Measurements from ENCODE around the gene INSIG2. TPM values are rescaled to one million over a fixed set of nuclear protein-coding genes. Genes with fewer than 3 reads are reported as not detected.

Gene INSIG2
- polyA plus RNA-seq, 1 of the 3 experiments (the other 2 are of a cell fraction): 8.7 TPM

DNA sequence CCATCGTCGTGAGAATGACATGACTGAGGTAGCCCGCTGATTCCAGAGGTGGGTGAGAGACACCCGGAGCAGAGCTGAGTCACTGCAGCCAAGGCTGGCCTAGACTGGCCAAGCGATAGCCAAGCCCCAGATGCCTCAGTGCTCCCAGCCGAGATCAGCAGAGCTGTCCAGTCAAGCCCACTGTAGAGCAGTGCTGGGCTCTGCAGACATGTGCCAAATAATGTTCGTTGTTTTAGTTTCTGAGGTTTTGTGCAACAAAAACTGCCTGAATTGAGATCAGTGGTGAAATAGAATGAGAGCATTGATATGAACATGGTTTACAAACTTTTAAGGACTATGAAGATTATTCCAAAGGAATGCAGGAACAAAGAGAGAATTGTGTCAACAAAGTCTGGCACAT lies 42.1 kb downstream of the INSIG2 start:
- Histone ChIP-seq H2AFZ (ENCODE audit: low read depth) (no peak overlapping the region), H3K9ac (no peak overlapping the region), H3K4me2 (no peak overlapping the region), H3K27me3 (ENCODE audit: insufficient read depth) (no peaks in the 10 kb centered on the region), H3K36me3 (replicated peaks in 1 of 2; ENCODE audit: control insufficient read depth in 1 of 2, insufficient read depth in 2 of 2, low read length in 1 of 2) (no peaks in the 10 kb centered on the region), H3K4me3 (ENCODE audit: low read depth in 2 of 2, low read length in 1 of 2) (no peak overlapping the region), H4K20me1 (ENCODE audit: insufficient read depth) (no peaks in the 10 kb centered on the region), H3F3A (replicated peaks; ENCODE audit: insufficient read depth) (no peaks in the 10 kb centered on the region), H3K79me2 (ENCODE audit: insufficient read depth) (no peaks in the 10 kb centered on the region), H3K4me1 (ENCODE audit: control insufficient read depth in 1 of 2, insufficient read depth in 2 of 2, low read depth in 1 of 2, low read length in 1 of 2) (no peaks in the 10 kb centered on the region), H3K9me2 (no peaks in the 10 kb centered on the region), H3K9me3 (no peaks in the 10 kb centered on the region), H3K27ac (ENCODE audit: low read depth in 2 of 2, low read length in 1 of 2) (no peak overlapping the region)
- ChIA-PET POLR2A (no interaction called here), CTCF (no interaction called here)
- 54% methylated on average over 7 of the region's 7 CpGs for WGBS (ENCODE audit: low lambda C conversion rate)
- TF ChIP-seq MXI1 (IDR thresholded peaks at IDR 0.05; ENCODE audit: low read depth, low read length) (no peak), TCF12 (IDR thresholded peaks at IDR 0.05) (no peak), MAX (IDR thresholded peaks at IDR 0.05; ENCODE audit: low read depth) (no peak), TAF1 (IDR thresholded peaks at IDR 0.05; ENCODE audit: borderline replicate concordance, low read depth, low read length) (no peak), TEAD4 (IDR thresholded peaks at IDR 0.05; ENCODE audit: borderline replicate concordance, insufficient read depth) (no peak), RCOR1 (IDR thresholded peaks at IDR 0.05; ENCODE audit: low read length) (no peak), FOSL2 (IDR thresholded peaks at IDR 0.05; ENCODE audit: borderline replicate concordance, low read depth) (no peak), GATA2 (CRISPR knock-in tag; IDR thresholded peaks at IDR 0.05) (no peak), ELF1 (IDR thresholded peaks at IDR 0.05) (no peak)
- TF ChIP-seq, protein P1, sequence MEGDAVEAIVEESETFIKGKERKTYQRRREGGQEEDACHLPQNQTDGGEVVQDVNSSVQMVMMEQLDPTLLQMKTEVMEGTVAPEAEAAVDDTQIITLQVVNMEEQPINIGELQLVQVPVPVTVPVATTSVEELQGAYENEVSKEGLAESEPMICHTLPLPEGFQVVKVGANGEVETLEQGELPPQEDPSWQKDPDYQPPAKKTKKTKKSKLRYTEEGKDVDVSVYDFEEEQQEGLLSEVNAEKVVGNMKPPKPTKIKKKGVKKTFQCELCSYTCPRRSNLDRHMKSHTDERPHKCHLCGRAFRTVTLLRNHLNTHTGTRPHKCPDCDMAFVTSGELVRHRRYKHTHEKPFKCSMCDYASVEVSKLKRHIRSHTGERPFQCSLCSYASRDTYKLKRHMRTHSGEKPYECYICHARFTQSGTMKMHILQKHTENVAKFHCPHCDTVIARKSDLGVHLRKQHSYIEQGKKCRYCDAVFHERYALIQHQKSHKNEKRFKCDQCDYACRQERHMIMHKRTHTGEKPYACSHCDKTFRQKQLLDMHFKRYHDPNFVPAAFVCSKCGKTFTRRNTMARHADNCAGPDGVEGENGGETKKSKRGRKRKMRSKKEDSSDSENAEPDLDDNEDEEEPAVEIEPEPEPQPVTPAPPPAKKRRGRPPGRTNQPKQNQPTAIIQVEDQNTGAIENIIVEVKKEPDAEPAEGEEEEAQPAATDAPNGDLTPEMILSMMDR (IDR thresholded peaks at IDR 0.05): no peak
- no peak for DNase-seq

DNA sequence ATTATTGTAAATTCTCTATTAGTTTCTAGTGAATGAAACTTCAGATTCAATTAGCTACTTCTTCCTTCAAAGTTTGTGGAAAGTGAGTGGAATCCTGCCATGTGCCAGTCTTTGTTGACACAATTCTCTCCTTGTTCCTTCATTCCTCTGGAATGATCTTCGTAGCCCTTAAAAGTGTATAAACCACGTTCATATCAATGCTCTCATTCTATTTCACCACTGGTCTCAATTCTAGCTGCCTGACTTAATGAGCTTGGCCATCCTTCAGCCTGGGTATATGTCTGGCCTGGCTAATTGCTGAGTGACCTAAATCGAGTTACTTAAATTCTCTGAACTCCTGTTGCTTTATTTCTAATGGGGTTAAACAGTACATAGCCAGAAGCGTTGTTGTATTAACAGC lies 43.5 kb downstream of the INSIG2 start:
- TF ChIP-seq POLR2AphosphoS5 (IDR thresholded peaks at IDR 0.05; ENCODE audit: low read depth, low read length): no peak
- no peak for TF ChIP-seq YY1 (IDR thresholded peaks at IDR 0.05; ENCODE audit: low read depth)
- TF ChIP-seq, protein P2, sequence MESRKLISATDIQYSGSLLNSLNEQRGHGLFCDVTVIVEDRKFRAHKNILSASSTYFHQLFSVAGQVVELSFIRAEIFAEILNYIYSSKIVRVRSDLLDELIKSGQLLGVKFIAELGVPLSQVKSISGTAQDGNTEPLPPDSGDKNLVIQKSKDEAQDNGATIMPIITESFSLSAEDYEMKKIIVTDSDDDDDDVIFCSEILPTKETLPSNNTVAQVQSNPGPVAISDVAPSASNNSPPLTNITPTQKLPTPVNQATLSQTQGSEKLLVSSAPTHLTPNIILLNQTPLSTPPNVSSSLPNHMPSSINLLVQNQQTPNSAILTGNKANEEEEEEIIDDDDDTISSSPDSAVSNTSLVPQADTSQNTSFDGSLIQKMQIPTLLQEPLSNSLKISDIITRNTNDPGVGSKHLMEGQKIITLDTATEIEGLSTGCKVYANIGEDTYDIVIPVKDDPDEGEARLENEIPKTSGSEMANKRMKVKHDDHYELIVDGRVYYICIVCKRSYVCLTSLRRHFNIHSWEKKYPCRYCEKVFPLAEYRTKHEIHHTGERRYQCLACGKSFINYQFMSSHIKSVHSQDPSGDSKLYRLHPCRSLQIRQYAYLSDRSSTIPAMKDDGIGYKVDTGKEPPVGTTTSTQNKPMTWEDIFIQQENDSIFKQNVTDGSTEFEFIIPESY (IDR thresholded peaks at IDR 0.05; ENCODE audit: borderline replicate concordance, low read depth): no peak
- TF ChIP-seq MXI1 (IDR thresholded peaks at IDR 0.05; ENCODE audit: low read depth, low read length): no peak
- no peak for TF ChIP-seq TAF1 (IDR thresholded peaks at IDR 0.05; ENCODE audit: borderline replicate concordance, low read depth, low read length)
- TF ChIP-seq, protein P3, sequence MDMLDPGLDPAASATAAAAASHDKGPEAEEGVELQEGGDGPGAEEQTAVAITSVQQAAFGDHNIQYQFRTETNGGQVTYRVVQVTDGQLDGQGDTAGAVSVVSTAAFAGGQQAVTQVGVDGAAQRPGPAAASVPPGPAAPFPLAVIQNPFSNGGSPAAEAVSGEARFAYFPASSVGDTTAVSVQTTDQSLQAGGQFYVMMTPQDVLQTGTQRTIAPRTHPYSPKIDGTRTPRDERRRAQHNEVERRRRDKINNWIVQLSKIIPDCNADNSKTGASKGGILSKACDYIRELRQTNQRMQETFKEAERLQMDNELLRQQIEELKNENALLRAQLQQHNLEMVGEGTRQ (IDR thresholded peaks at IDR 0.05; ENCODE audit: borderline replicate concordance, low read depth, low read length): no peak
- no peak for TF ChIP-seq FOXM1 (IDR thresholded peaks at IDR 0.05; ENCODE audit: low read depth)
- no peak for TF ChIP-seq MEF2A (IDR thresholded peaks at IDR 0.05; ENCODE audit: borderline replicate concordance, low read depth)
- no peak for TF ChIP-seq NRF1 (IDR thresholded peaks at IDR 0.05; ENCODE audit: low read depth, low read length)
- no peak for TF ChIP-seq SMC3 (IDR thresholded peaks at IDR 0.05; ENCODE audit: low read depth, low read length)
- 21% methylated on average over 4 of the region's 4 CpGs for WGBS (ENCODE audit: low lambda C conversion rate)
- POLR2A ChIA-PET: no interaction called here
- CTCF ChIA-PET: no interaction called here
- no peaks in the 10 kb centered on the region for H3K9me2 ChIP-seq
- no peaks in the 10 kb centered on the region for H3K36me3 ChIP-seq (replicated peaks in 1 of 2; ENCODE audit: control insufficient read depth in 1 of 2, insufficient read depth in 2 of 2, low read length in 1 of 2)
- H3K9me3 ChIP-seq: no peaks in the 10 kb centered on the region
- no peak for DNase-seq
- H2AFZ ChIP-seq (ENCODE audit: low read depth): no peak overlapping the region
- no peaks in the 10 kb centered on the region for H3K4me1 ChIP-seq (ENCODE audit: control insufficient read depth in 1 of 2, insufficient read depth in 2 of 2, low read depth in 1 of 2, low read length in 1 of 2)
- H3K27me3 ChIP-seq (ENCODE audit: insufficient read depth): no peaks in the 10 kb centered on the region
- no peaks in the 10 kb centered on the region for H3K79me2 ChIP-seq (ENCODE audit: insufficient read depth)
- no peak overlapping the region for H3K4me3 ChIP-seq (ENCODE audit: low read depth in 2 of 2, low read length in 1 of 2)
- no peak overlapping the region for H3K4me2 ChIP-seq
- H4K20me1 ChIP-seq (ENCODE audit: insufficient read depth): no peaks in the 10 kb centered on the region
- H3F3A ChIP-seq (replicated peaks; ENCODE audit: insufficient read depth): no peaks in the 10 kb centered on the region
- H3K27ac ChIP-seq (ENCODE audit: low read depth in 2 of 2, low read length in 1 of 2): no peak overlapping the region
- no peak overlapping the region for H3K9ac ChIP-seq
